Tibial nerve (tissue), 3 donors: ENCODE results near the gene FAM47E.

Source experiments
- CTCF ChIP-seq, 5 experiments: fragments of 200-600 bp in 3 of 5; fragments of 450-650 bp in 2 of 5; sonication (generic) in 3 of 5; IDR thresholded peaks; one replicate each; pipeline ENCODE4 v1.5.1; 2016 to 2019; ENCODE audit warnings: antibody characterized with exemption in 5 of 5, mild to moderate bottlenecking in 3 of 5, moderate library complexity in 2 of 5
- POLR2A ChIP-seq, 2 donors: fragments of 450-650 bp; IDR thresholded peaks; one replicate each; pipeline ENCODE4 v1.6.1; 2017; ENCODE audit warnings: antibody characterized with exemption in 2 of 2, mild to moderate bottlenecking in 2 of 2, moderate library complexity in 2 of 2

GRCh38 chr4:76219299-76220055, 32.0 kb upstream of the FAM47E start:
- TF ChIP-seq POLR2A (IDR thresholded peaks at IDR 0.05) (no peak), CTCF (IDR thresholded peaks at IDR 0.05) (no peak)
